Ramos (cell line): ENCODE measurements around the gene SNRK.

Experiments
- in situ Hi-C: fragments of 300-500 bp; cut with MboI; formaldehyde crosslinking; loops from one replicate; pipeline ENCODE4 v1.14.3; 2022; ENCODE audit warnings: low sequenced_read_pairs; ENCODE audit not compliant: unreplicated experiment

Gene SNRK

GRCh38 chr3:43366481-43366880 lies 80.1 kb downstream of the SNRK start:
- in situ Hi-C loops: no loop called here

- in situ Hi-C loops: no loop called here
These were observed 80.5 kb downstream of the SNRK start for GRCh38 chr3:43366885-43367284.

GRCh38 chr3:43369404-43370292 lies 83.3 kb downstream of the SNRK start:
- in situ Hi-C loops: no loop called here

- in situ Hi-C loops: no loop called here
These were observed 84.1 kb downstream of the SNRK start for GRCh38 chr3:43370293-43370980.

DNA sequence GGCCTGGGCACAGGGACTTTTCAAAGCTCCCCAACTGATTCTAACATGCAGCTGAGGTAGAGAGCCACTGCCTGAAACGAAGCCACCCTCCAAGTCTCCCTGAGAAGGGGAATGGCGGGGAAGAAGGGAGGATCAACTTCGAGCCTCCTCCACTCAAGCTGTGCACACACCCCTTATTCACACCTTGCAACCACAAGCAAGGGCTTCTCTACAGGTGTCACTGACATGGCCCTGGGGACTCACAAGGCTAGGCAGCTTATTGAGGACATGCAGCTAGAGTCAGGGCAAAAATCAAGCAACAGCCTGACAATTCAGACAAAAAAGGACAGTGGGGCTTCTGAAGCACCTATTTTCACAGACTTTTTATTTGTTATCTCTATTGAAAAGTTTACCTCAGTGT lies 85.2 kb downstream of the SNRK start:
- in situ Hi-C loops: no loop called here

- in situ Hi-C loops: no loop called here
These were observed 85.8 kb downstream of the SNRK start for GRCh38 chr3:43372007-43372740.

- in situ Hi-C loops: no loop called here
These were observed 86.6 kb downstream of the SNRK start for GRCh38 chr3:43372809-43373559.

GRCh38 chr3:43373560-43373928 lies 87.2 kb downstream of the SNRK start:
- in situ Hi-C loops: no loop called here

GRCh38 chr3:43378066-43378935 lies 92.0 kb downstream of the SNRK start:
- in situ Hi-C loops: loop anchor here (25.0 kb wide), 1 partner anchor 416 kb away; no protein-coding TSS in a partner anchor

DNA sequence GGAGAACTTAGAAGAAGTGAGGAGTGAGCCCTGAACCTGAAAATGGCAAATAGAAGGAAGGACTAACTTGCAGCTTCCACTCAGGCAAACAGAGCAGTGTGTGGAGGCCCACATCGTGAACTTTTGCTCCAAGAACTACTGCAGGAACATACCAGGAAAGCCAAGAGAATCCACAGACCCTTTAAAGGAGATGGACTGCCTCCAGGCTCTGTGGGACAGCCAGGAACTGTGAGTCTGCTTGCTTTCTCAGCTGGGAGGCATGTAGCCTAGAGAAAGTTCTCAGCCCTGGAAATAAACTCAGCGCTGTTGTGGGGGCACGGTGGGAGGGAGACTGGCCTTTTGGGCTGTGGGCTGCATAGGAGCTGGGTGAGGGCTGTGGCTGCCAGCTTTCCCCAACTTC lies 93.0 kb downstream of the SNRK start:
- in situ Hi-C loops: loop anchor here (25.0 kb wide), 1 partner anchor 417 kb away; no protein-coding TSS in a partner anchor

- in situ Hi-C loops: loop anchor here (25.0 kb wide), 1 partner anchor 426 kb away; no protein-coding TSS in a partner anchor
These were observed 101.8 kb downstream of the SNRK start for GRCh38 chr3:43388175-43388574.

GRCh38 chr3:43388915-43389314 lies 102.6 kb downstream of the SNRK start:
- in situ Hi-C loops: loop anchor here (25.0 kb wide), 1 partner anchor 427 kb away; no protein-coding TSS in a partner anchor

GRCh38 chr3:43389388-43390254 lies 103.3 kb downstream of the SNRK start:
- in situ Hi-C loops: loop anchor here (25.0 kb wide), 1 partner anchor 427 kb away; no protein-coding TSS in a partner anchor

DNA sequence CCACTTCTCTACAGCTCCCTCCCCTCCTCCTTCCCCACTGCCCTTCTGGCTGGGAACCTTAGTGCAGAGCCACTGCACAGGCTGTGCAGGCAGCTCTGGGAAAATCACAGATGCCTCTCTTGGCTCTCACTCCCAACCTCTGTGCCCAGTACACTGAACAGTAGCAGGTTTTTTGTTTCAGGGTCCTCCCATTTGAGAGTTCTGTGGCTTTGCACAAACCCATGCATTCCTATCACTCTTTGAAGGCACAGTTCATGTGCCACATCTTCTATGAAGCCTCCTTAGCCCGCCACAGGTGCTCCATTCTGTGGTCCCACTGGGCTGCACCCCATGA lies 103.9 kb downstream of the SNRK start:
- in situ Hi-C loops: loop anchor here (25.0 kb wide), 1 partner anchor 428 kb away; no protein-coding TSS in a partner anchor

DNA sequence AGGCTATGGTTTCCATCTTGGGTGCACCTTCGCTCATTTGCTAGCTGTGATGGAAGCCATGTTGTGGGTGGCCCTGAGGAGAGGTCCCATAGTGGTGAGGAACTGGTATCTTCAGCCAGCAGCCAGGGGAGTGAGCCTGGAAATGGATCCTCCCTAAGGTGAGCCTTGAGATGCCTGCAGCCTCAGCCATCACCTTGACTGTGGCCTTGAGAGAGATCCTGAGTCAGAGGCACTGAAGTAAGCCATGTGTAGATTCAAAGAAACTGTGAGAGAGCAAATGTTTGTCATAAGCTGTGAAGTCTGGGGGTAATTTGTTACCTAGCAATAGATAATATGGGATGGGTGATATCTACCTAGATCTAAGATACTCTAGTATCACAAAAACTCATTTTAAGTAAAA lies 105.3 kb downstream of the SNRK start:
- in situ Hi-C loops: loop anchor here (25.0 kb wide), 1 partner anchor 429 kb away; no protein-coding TSS in a partner anchor

DNA sequence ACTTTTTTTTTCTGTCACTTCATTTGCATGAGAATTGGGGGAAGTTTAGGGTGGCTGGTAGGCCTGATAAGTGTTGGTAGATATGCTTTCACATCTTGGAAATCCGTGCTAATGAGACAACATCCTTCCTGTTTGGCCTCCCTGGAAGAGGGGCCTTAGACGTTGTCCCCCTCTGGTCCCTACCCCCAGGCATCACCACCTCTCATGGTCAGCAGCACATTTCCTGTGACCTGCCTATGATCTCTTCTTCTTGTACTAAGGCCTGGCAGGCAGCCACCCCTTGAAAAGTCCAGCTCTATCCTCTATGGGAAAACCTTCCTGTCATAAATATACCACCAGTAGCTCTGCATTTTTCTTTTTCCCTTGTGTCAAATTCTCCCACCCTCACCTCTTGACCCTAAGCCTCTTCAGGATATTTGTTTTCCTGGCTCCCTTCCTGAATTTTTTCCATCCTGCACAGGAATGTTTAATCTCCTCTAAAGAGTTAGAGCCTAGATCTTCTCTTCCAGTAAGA lies 107.8 kb downstream of the SNRK start:
- in situ Hi-C loops: loop anchor here (25.0 kb wide), 1 partner anchor 432 kb away; no protein-coding TSS in a partner anchor

DNA sequence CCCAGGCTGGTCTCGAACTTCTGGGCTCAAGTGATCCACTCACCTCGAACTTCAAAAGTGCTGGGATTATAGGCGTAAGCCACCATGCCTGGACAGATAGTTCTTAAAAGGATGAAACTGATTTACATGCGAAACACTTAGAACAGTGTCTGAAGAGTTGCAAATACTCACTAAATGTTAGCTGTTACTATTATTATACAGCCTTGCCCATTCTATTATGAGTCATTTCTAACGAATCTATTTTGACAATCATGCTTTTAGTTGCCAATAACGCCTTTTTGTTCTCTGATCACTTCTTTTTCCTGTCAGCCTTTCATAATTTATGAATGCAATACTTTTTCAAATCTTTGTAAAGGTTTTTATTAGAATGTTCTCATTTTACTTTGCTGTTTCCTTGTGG lies 112.7 kb downstream of the SNRK start:
- in situ Hi-C loops: loop anchor here (25.0 kb wide), 1 partner anchor 437 kb away; no protein-coding TSS in a partner anchor

DNA sequence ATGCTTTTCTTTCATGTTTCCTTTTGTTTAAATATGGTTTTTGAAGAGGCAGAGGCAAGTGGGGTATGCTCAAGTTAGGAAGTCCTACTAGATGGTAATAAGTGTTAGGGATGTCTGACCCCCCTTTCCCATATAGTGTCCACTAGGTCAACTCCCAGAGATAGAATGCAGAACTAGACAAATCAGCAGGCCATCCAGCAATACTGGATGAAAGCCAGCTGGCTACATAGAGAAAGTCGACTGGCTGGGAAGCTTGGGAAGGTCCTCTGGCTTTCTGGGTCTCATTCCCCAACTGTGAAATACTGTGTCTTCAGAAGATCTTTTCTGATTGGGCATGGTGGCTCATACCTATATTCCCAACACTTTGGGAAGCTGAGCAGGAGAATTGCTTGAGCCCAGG lies 113.8 kb downstream of the SNRK start:
- in situ Hi-C loops: no loop called here
